GM13976 (cell line): ENCODE measurements around the gene IFTAP.

Experiments used
- DNase-seq: peaks from one replicate; pipeline ENCODE4 v3.0.0; 2012; ENCODE audit warnings: low spot score
- in situ Hi-C: fragments of 300-500 bp; cut with MboI; formaldehyde crosslinking; loops from one replicate; pipeline ENCODE4 v1.12.0; 2022; ENCODE audit warnings: low sequenced_read_pairs, mixed read lengths, inconsistent platforms; ENCODE audit not compliant: unreplicated experiment
- TF ChIP-seq, protein P1 (sequence below): IDR thresholded peaks from 2 replicates; pipeline ENCODE4 v1.5.1; 2012; ENCODE audit warnings: borderline replicate concordance, mild to moderate bottlenecking; ENCODE audit not compliant: insufficient read depth; ENCODE audit errors: extremely low read depth, missing control alignments, control extremely low read depth

Gene IFTAP

DNA sequence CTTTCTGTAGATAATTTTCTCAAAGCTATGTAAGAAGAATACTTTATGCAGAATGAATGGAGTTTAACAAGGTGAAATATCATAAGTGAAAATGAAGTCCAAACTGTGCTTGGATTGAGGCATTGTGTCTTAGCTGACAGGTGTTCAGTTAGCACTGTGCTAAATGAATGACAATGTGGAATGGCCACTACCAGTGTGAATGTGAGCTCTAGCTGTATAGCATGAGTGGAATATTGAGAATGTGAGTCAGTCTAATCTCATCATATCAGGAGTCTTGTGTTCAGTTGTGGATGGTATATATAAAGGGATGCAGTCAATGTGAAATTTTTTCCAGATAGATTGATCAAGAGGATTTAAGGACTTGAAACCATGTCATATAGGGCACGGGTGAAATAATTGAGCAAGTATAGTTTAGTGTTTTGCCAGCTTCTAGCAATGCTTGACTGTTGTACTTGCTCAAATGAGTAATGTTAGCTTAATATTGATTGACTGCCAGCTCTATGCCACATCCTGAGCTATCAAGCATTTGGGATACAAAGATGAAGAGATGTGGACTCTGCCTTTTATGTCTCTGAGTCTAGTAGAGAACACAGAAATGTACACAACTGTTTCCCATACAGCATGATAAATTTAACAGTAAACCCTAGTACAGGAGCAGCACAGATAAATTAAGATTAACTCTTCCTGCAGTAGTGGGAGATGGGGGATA, 14.3 kb downstream of the IFTAP start:
- DNase-seq, result no peak
- TF ChIP-seq, protein P1, sequence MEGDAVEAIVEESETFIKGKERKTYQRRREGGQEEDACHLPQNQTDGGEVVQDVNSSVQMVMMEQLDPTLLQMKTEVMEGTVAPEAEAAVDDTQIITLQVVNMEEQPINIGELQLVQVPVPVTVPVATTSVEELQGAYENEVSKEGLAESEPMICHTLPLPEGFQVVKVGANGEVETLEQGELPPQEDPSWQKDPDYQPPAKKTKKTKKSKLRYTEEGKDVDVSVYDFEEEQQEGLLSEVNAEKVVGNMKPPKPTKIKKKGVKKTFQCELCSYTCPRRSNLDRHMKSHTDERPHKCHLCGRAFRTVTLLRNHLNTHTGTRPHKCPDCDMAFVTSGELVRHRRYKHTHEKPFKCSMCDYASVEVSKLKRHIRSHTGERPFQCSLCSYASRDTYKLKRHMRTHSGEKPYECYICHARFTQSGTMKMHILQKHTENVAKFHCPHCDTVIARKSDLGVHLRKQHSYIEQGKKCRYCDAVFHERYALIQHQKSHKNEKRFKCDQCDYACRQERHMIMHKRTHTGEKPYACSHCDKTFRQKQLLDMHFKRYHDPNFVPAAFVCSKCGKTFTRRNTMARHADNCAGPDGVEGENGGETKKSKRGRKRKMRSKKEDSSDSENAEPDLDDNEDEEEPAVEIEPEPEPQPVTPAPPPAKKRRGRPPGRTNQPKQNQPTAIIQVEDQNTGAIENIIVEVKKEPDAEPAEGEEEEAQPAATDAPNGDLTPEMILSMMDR, result no peak
- in situ Hi-C loops, result no loop called here

GRCh38 chr11:36609383-36609782, 15.1 kb downstream of the IFTAP start:
- TF ChIP-seq, protein P1, result no peak
- in situ Hi-C loops, result no loop called here
- no peak for DNase-seq

- in situ Hi-C loops, result no loop called here
- TF ChIP-seq, protein P1, result no peak
These were observed 21.5 kb downstream of the IFTAP start for GRCh38 chr11:36615826-36616225.

DNA sequence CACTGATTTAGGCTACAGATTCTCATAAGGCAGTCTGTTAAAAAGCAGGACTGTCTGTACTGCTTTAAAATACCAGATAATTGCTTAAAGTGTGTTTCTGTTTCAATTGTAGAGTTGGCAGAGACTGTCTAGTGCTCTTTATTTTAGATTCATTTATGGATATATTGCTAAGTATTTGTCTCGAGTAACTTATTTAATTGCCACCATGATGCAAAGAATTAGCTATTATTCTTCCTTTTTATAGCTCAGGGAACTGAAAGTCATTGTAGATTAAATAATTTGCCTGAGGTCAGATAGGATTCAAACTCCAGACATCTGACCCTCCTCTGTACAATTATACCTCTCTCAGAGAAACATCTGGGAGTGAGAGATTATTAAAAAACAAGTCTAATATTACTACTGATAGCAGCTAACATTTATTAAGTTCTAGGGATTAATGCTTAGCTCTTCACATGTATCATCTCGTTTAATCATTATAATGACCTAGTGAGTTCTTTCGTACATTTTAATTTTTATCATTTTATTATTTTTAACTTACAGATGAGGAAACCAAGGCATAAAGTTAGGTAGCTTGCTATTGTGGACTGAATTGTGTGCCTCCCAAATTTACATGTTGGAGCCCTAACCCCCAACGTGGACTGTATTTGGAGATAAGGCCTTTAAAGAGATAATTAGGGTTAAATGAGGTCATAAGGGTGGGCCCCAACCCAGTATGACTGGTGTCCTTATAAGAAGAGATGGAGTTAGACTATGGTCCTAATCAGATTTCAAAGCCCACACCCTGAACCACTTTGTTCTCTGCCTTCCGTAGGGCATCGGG, 23.5 kb downstream of the IFTAP start:
- no peak for DNase-seq
- in situ Hi-C loops, result no loop called here
- TF ChIP-seq, protein P1, result no peak

More at GRCh38 chr11:36615826-36616225, 21.5 kb downstream of the IFTAP start:
- DNase-seq, result no peak

- TF ChIP-seq, protein P1, result no peak
- in situ Hi-C loops, result no loop called here
- DNase-seq, result no peak
These were observed 24.2 kb downstream of the IFTAP start for GRCh38 chr11:36618363-36619047.

- TF ChIP-seq, protein P1, result no peak
- in situ Hi-C loops, result no loop called here
- no peak for DNase-seq
These were observed 25.2 kb downstream of the IFTAP start for GRCh38 chr11:36619502-36619901.
